HG02642 (cell line): ENCODE data around the gene DEFB114.
A peak's percentile ranks its signal among the peaks of the same experiment; 100 is the strongest.
"Not testable (repeated sequence)": the region's sequence is repeated elsewhere in the genome, so short reads cannot be mapped to it uniquely, and the experiment has no call there.

Experiments used
- ATAC-seq: cut with Tn5 transposase; IDR thresholded peaks from one replicate; pipeline ENCODE4 v1.9.1; 2021; ENCODE audit warnings: mild to moderate bottlenecking; ENCODE audit not compliant: unreplicated experiment, poor library complexity

The DEFB114 gene

GRCh38 chr6:49964064-49964463 lies at the start of gene DEFB114:
TSS of gene DEFB114 (minus strand) at chr6:49964164. CDS start at chr6:49964105, 59 bp downstream.
- no peak for ATAC-seq

GRCh38 chr6:50007819-50008218 lies 43.9 kb upstream of the DEFB114 start:
- ATAC-seq: no peak

- no peak for ATAC-seq
These were observed 39.2 kb upstream of the DEFB114 start for GRCh38 chr6:50003139-50003538.

GRCh38 chr6:49995278-49995677 lies 31.3 kb upstream of the DEFB114 start:
- ATAC-seq: no peak

GRCh38 chr6:49988900-49989299 lies 24.9 kb upstream of the DEFB114 start:
- no peak for ATAC-seq

GRCh38 chr6:49987749-49988148 lies 23.8 kb upstream of the DEFB114 start:
- no peak for ATAC-seq

GRCh38 chr6:49986551-49986950 lies 22.6 kb upstream of the DEFB114 start:
- no peak for ATAC-seq

GRCh38 chr6:49982046-49982445 lies 18.1 kb upstream of the DEFB114 start:
- ATAC-seq: no peak

- ATAC-seq: peak; percentile 46
These were observed 16.9 kb upstream of the DEFB114 start for GRCh38 chr6:49980898-49981297.

- no peak for ATAC-seq
These were observed 15.6 kb upstream of the DEFB114 start for GRCh38 chr6:49979584-49979983.

GRCh38 chr6:49978332-49979226 lies 14.6 kb upstream of the DEFB114 start:
- ATAC-seq: peak; percentile 51

GRCh38 chr6:49969605-49970004 lies 5.6 kb upstream of the DEFB114 start, which contains the start of gene DEFB113:
TSS of gene DEFB113 (minus strand) at chr6:49969625. CDS start at chr6:49969625, 0 bp downstream.
- no peak for ATAC-seq

- ATAC-seq: no peak
These were observed 2.9 kb upstream of the DEFB114 start for GRCh38 chr6:49966823-49967222.

GRCh38 chr6:49966334-49966733 lies 2.4 kb upstream of the DEFB114 start:
- no peak for ATAC-seq

- no peak for ATAC-seq
These were observed 5.8 kb downstream of the DEFB114 start for GRCh38 chr6:49958180-49958579.

GRCh38 chr6:49955847-49956246 lies 8.1 kb downstream of the DEFB114 start:
- ATAC-seq: no peak

- no peak for ATAC-seq
These were observed 12.0 kb downstream of the DEFB114 start for GRCh38 chr6:49951926-49952325.

GRCh38 chr6:49950415-49950751 lies 13.6 kb downstream of the DEFB114 start:
- no peak for ATAC-seq

GRCh38 chr6:49949062-49949461 lies 14.9 kb downstream of the DEFB114 start:
- no peak for ATAC-seq

GRCh38 chr6:49946835-49947234 lies 17.1 kb downstream of the DEFB114 start:
- no peak for ATAC-seq

GRCh38 chr6:49944068-49944467 lies 19.9 kb downstream of the DEFB114 start:
- ATAC-seq: not testable (repeated sequence)

- no peak for ATAC-seq
These were observed 23.9 kb downstream of the DEFB114 start for GRCh38 chr6:49939993-49940498.
